ENCODE data around the gene STKLD1. TPM values are rescaled to one million over a fixed set of nuclear protein-coding genes. Genes with fewer than 3 reads are reported as not detected.
"Not testable (repeated sequence)": the region's sequence is repeated elsewhere in the genome, so short reads cannot be mapped to it uniquely, and the experiment has no call there.

STKLD1 gene
- 1 to 10 TPM in 1 of 3 donors, under 1 TPM in 2; 0.59 to 3.9 (median 0.96) TPM for total RNA-seq

- DNase-seq (ENCODE audit: low spot score in 2 of 2) = peak; percentile 90 to 94
- no peaks in the 10 kb centered on the region for H3K27me3 ChIP-seq
- intact Hi-C loops (cut with DNase I; ENCODE audit: low total_unique reads) = no loop called here
- TF ChIP-seq POLR2AphosphoS5 (IDR thresholded peaks at IDR 0.05) (peak in 2 of 3 donors; percentile 79), CTCF (IDR thresholded peaks at IDR 0.05) (peak in 1 of 3 donors; percentile 28), POLR2A (IDR thresholded peaks at IDR 0.05) (no peak)
- peak within 1 kb of the TSS; percentile 95 to 99 (median 97) for H3K4me3 ChIP-seq
- H3K4me1 ChIP-seq = peaks cover 0 to 11% of the 10 kb centered on the region in 2 donors
- H3K9me3 ChIP-seq = no peaks in the 10 kb centered on the region
- no peaks in the 10 kb centered on the region for H3K36me3 ChIP-seq
- peak within 1 kb of the TSS; percentile 97 to 98 for H3K27ac ChIP-seq
These were observed at the start of gene STKLD1, which contains the start of gene SURF4 for GRCh38 chr9:133375724-133376654. Gene STKLD1 (plus strand): TSS chr9:133376366. CDS start chr9:133376474, 108 bp downstream. Gene SURF4 (minus strand): TSS chr9:133376060. CDS start chr9:133375969, 91 bp downstream.

GRCh38 chr9:133327021-133327420, 49.1 kb upstream of the STKLD1 start:
- H3K36me3 ChIP-seq; H3K4me1 ChIP-seq; intact Hi-C loops (cut with DNase I; ENCODE audit: low total_unique reads); H3K4me3 ChIP-seq; H3K27ac ChIP-seq; H3K27me3 ChIP-seq; DNase-seq (ENCODE audit: low spot score in 2 of 2); H3K9me3 ChIP-seq: not testable (repeated sequence)

GRCh38 chr9:133327834-133328484, 48.2 kb upstream of the STKLD1 start:
- no peaks in the 10 kb centered on the region for H3K27me3 ChIP-seq
- DNase-seq (ENCODE audit: low spot score in 2 of 2) = no peak
- no peak overlapping the region for H3K27ac ChIP-seq
- H3K36me3 ChIP-seq = peaks cover 9% of the 10 kb centered on the region
- H3K9me3 ChIP-seq = no peaks in the 10 kb centered on the region
- TF ChIP-seq POLR2A (IDR thresholded peaks at IDR 0.05) (no peak), POLR2AphosphoS5 (IDR thresholded peaks at IDR 0.05) (no peak), CTCF (IDR thresholded peaks at IDR 0.05) (no peak)
- intact Hi-C loops (cut with DNase I; ENCODE audit: low total_unique reads) = no loop called here
- no peak overlapping the region for H3K4me3 ChIP-seq
- no peaks in the 10 kb centered on the region for H3K4me1 ChIP-seq

GRCh38 chr9:133329306-133330156, 46.6 kb upstream of the STKLD1 start:
- H3K9me3 ChIP-seq; H3K27ac ChIP-seq; H3K36me3 ChIP-seq; H3K4me1 ChIP-seq; H3K4me3 ChIP-seq; intact Hi-C loops (cut with DNase I; ENCODE audit: low total_unique reads); DNase-seq (ENCODE audit: low spot score in 2 of 2); H3K27me3 ChIP-seq: not testable (repeated sequence)
- TF ChIP-seq CTCF (IDR thresholded peaks at IDR 0.05) = peak in 2 of 3 donors; percentile 42 to 48

- Histone ChIP-seq H3K4me1 (peaks cover 0 to 12% of the 10 kb centered on the region in 2 donors), H3K9me3 (no peaks in the 10 kb centered on the region), H3K4me3 (no peak overlapping the region), H3K36me3 (peaks cover 9% of the 10 kb centered on the region), H3K27me3 (no peaks in the 10 kb centered on the region), H3K27ac (no peak overlapping the region)
- TF ChIP-seq POLR2A (IDR thresholded peaks at IDR 0.05) = no peak
- TF ChIP-seq CTCF (IDR thresholded peaks at IDR 0.05) = no peak
- no peak for TF ChIP-seq POLR2AphosphoS5 (IDR thresholded peaks at IDR 0.05)
- DNase-seq (ENCODE audit: low spot score in 2 of 2) = no peak
- intact Hi-C loops (cut with DNase I; ENCODE audit: low total_unique reads) = no loop called here
These were observed 44.9 kb upstream of the STKLD1 start for GRCh38 chr9:133331221-133331620.

Data from breast epithelium (tissue), 4 donors.